Kidney (tissue), 14 donors: ENCODE data around the gene CATSPERD. TPM values are rescaled to one million over a fixed set of nuclear protein-coding genes. Genes with fewer than 3 reads are reported as not detected.
"Not testable (repeated sequence)": the region's sequence is repeated elsewhere in the genome, so short reads cannot be mapped to it uniquely, and the experiment has no call there.

Experiments used
- DNase-seq, 5 donors: peaks; one replicate each; pipeline ENCODE4 v3.0.0-alpha.2; 2013 to 2020
- FAIRE-seq: peaks from 2 replicates; lab custom pipeline; 2012; peaks lifted over from hg19 to GRCh38; lab: Jason Lieb, UNC
- H3K27ac ChIP-seq, 2 donors: one replicate each; pipeline ENCODE4 v1.7.0; 2013; ENCODE audit warnings: low read depth in 2 of 2, low read length in 2 of 2, inconsistent platforms in 1 of 2
- H3K27me3 ChIP-seq: one replicate; pipeline ENCODE4 v1.7.1; 2013; ENCODE audit warnings: low read length, inconsistent platforms; ENCODE audit not compliant: control insufficient read depth, insufficient read depth
- H3K36me3 ChIP-seq, 3 donors: one replicate each; pipeline versions ENCODE4 v1.7.0 to v1.7.1; 2013; ENCODE audit warnings: low read length in 3 of 3, control low read depth in 1 of 3, inconsistent platforms in 1 of 3; ENCODE audit not compliant: insufficient read depth in 3 of 3, control insufficient read depth in 2 of 3
- H3K4me1 ChIP-seq, 3 donors: one replicate each; pipeline versions ENCODE4 v1.7.0 to v1.7.1; 2013; ENCODE audit warnings: low read length in 3 of 3, inconsistent platforms in 1 of 3, low read depth in 1 of 3; ENCODE audit not compliant: control insufficient read depth in 2 of 3, insufficient read depth in 2 of 3
- H3K4me3 ChIP-seq, 3 donors: one replicate each; pipeline versions ENCODE4 v1.7.0 to v1.8.1; 2013; ENCODE audit warnings: low read length in 3 of 3, control low read depth in 1 of 3, inconsistent platforms in 1 of 3
- H3K9ac ChIP-seq, 3 donors: one replicate each; pipeline versions ENCODE4 v1.7.0 to v1.7.1; 2013; ENCODE audit warnings: low read length in 3 of 3, control low read depth in 1 of 3, inconsistent platforms in 1 of 3
- H3K9me3 ChIP-seq, 3 donors: one replicate each; pipeline versions ENCODE4 v1.7.0 to v1.7.1; 2013; ENCODE audit warnings: low read length in 3 of 3, control low read depth in 1 of 3, inconsistent platforms in 1 of 3; ENCODE audit not compliant: control insufficient read depth in 2 of 3, insufficient read depth in 1 of 3
- CTCF ChIP-seq: IDR thresholded peaks from 3 replicates; pipeline ENCODE4 v1.5.1; 2012; ENCODE audit warnings: mild to moderate bottlenecking, moderate library complexity, borderline replicate concordance; ENCODE audit not compliant: insufficient read depth; ENCODE audit errors: extremely low read depth
- intact Hi-C: fragments of 100-400 bp; cut with DNase I; formaldehyde crosslinking; loops from one replicate; pipeline ENCODE4 v1.11.1; 2022
- polyA plus RNA-seq: library from polyadenylated mRNA; stranded (reverse); fragments of 350-450 nt; fragmentation: Illumina TruSeq; extraction: RNeasy Lipid Tissue Mini Kit (QIAGEN cat#74804); gene quantifications from one replicate; pipeline ENCODE4 v1.2.3, GENCODE V29; 2014; ENCODE audit warnings: low read depth, low replicate concordance; ENCODE audit not compliant: insufficient read depth
- total RNA-seq: library from RNA; stranded (reverse); fragmentation: NEBNext Ultra II Directional; extraction: Animal tissue kit (Norgen Biotek cat#: 25700); gene quantifications from one replicate; pipeline ENCODE4 v1.2.1, GENCODE V29; 2021
- donor health status: control.
- donor health status: control.
- donor health status: control.
- donor health status: control.
- donor health status: control.
- donor health status: DM: yes; HTN: yes; CAD: no.
- donor health status: Normal renal cell carcinoma (clear cell type).

Gene CATSPERD
- total and polyA plus RNA-seq, 2 donors from 2014 or later, result not detected

- peak overlapping the region; percentile 57 to 61 for H3K27ac ChIP-seq
- no peaks in the 10 kb centered on the region for H3K27me3 ChIP-seq
- DNase-seq, result peak; percentile 96 to 100 (median 97)
- peaks cover 0 to under 1% (median 0%) of the 10 kb centered on the region in 3 donors for H3K36me3 ChIP-seq
- H3K4me3 ChIP-seq, result peak overlapping the region; percentile 30 to 61 (median 39)
- intact Hi-C loops, result no loop called here
- H3K9me3 ChIP-seq, result no peaks in the 10 kb centered on the region
- no peak overlapping the region for H3K9ac ChIP-seq
- TF ChIP-seq CTCF, result peak; percentile 92
- FAIRE-seq, result no peak
- peaks cover 0 to 6% (median 1%) of the 10 kb centered on the region in 3 donors for H3K4me1 ChIP-seq
These were observed 33.6 kb upstream of the CATSPERD start for GRCh38 chr19:5686647-5687359.

- Histone ChIP-seq H3K4me1 (peaks cover 0 to 13% (median 4%) of the 10 kb centered on the region in 3 donors), H3K27ac (no peak overlapping the region), H3K9me3 (no peaks in the 10 kb centered on the region), H3K4me3 (peak overlapping the region in 2 of 3 donors; percentile 24 to 61), H3K36me3 (peaks cover 1 to 8% (median 6%) of the 10 kb centered on the region in 3 donors), H3K27me3 (no peaks in the 10 kb centered on the region), H3K9ac (no peak overlapping the region)
- DNase-seq (no peak), FAIRE-seq (no peak)
- intact Hi-C loops, result no loop called here
- TF ChIP-seq CTCF, result no peak
These were observed 32.9 kb upstream of the CATSPERD start for GRCh38 chr19:5687360-5688198.

GRCh38 chr19:5688262-5688881 is 32.1 kb upstream of the CATSPERD start:
- FAIRE-seq, intact Hi-C loops, H3K27ac ChIP-seq, H3K9ac ChIP-seq, H3K4me3 ChIP-seq, H3K27me3 ChIP-seq, H3K9me3 ChIP-seq: not testable (repeated sequence)
- Histone ChIP-seq H3K36me3 (peaks cover 2 to 15% (median 7%) of the 10 kb centered on the region in 3 donors), H3K4me1 (peaks cover 0 to 14% (median 4%) of the 10 kb centered on the region in 3 donors)
- DNase-seq, result peak in 1 of 5 donors; percentile 72
